ENCODE results near the gene PCNX2. TPM values are rescaled to one million over a fixed set of nuclear protein-coding genes. Genes with fewer than 3 reads are reported as not detected.

The PCNX2 gene
- total and polyA plus RNA-seq, 2 donors (not counting 1 experiment from before 2014, with no cell fraction given), result 17.6 to 34.7 TPM

DNA sequence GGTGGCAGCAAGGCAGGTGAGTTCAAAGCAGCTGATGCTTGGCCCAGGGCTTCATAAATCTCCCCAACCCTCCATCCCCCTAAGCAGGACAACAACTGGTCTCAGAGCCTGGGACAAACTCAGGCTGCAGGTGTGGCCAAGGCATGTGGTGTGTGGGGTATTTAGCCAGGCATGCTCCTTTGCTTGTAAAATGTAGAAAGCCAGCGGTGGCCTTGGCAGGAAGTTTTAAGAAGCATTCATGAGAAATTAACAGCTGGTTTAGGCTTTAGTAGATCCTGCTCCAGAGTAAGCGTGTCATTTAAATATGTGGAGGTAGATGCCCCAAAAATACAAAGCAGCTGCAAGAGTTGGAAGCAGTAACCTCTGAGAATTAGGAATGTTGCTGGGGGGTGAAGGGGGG, 300.3 kb downstream of the PCNX2 start:
- ChIA-PET POLR2A (no interaction called here), CTCF (no interaction called here)
- Histone ChIP-seq H3K27ac (ENCODE audit: low read length in 2 of 2) (no peak overlapping the region), H3K4me1 (ENCODE audit: control insufficient read depth in 2 of 2, insufficient read depth in 2 of 2, low read length in 2 of 2) (no peaks in the 10 kb centered on the region), H3K36me3 (replicated peaks in 1 of 2; ENCODE audit: control extremely low read depth in 1 of 2, control insufficient read depth in 1 of 2, extremely low read depth in 1 of 2, insufficient read depth in 2 of 2, low read length in 1 of 2) (peaks cover 0 to 20% of the 10 kb centered on the region in 2 experiments), H3K79me2 (ENCODE audit: control insufficient read depth, insufficient read depth, low read length) (no peaks in the 10 kb centered on the region), H3K9ac (ENCODE audit: low read length) (no peak overlapping the region), H3K27me3 (replicated peaks in 1 of 4; ENCODE audit: control extremely low read depth in 1 of 4, control insufficient read depth in 3 of 4, insufficient read depth in 4 of 4, low read length in 3 of 4) (no peaks in the 10 kb centered on the region), H2AFZ (ENCODE audit: insufficient read depth, low read depth, low read length, poor library complexity, severe bottlenecking) (no peak overlapping the region), H3K4me2 (replicated peaks; ENCODE audit: low read depth, low read length, poor library complexity, severe bottlenecking) (no peak overlapping the region), H3K9me3 (ENCODE audit: control extremely low read depth in 1 of 3, control insufficient read depth in 2 of 3, insufficient read depth in 1 of 3, low read length in 2 of 3) (peaks cover 0 to 14% (median 8%) of the 10 kb centered on the region in 3 donors), H3K4me3 (ENCODE audit: control extremely low read depth in 1 of 5, extremely low read depth in 1 of 5, insufficient read depth in 1 of 5, low read depth in 2 of 5, low read length in 4 of 5) (no peak overlapping the region), H4K20me1 (ENCODE audit: control insufficient read depth, insufficient read depth, low read length, poor library complexity, severe bottlenecking) (no peaks in the 10 kb centered on the region)
- Mint-ChIP-seq H3K9me3 (ENCODE audit: insufficient read depth) (peaks cover 11% of the 10 kb centered on the region), H3K4me3 (no peak overlapping the region), H3K27ac (no peak overlapping the region), H3K4me1 (no peaks in the 10 kb centered on the region), H3K27me3 (no peaks in the 10 kb centered on the region)
- TF ChIP-seq, protein P1, sequence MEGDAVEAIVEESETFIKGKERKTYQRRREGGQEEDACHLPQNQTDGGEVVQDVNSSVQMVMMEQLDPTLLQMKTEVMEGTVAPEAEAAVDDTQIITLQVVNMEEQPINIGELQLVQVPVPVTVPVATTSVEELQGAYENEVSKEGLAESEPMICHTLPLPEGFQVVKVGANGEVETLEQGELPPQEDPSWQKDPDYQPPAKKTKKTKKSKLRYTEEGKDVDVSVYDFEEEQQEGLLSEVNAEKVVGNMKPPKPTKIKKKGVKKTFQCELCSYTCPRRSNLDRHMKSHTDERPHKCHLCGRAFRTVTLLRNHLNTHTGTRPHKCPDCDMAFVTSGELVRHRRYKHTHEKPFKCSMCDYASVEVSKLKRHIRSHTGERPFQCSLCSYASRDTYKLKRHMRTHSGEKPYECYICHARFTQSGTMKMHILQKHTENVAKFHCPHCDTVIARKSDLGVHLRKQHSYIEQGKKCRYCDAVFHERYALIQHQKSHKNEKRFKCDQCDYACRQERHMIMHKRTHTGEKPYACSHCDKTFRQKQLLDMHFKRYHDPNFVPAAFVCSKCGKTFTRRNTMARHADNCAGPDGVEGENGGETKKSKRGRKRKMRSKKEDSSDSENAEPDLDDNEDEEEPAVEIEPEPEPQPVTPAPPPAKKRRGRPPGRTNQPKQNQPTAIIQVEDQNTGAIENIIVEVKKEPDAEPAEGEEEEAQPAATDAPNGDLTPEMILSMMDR (IDR thresholded peaks at IDR 0.05), result no peak
- no peak for TF ChIP-seq EZH2 (IDR thresholded peaks at IDR 0.05; ENCODE audit: borderline replicate concordance, insufficient read depth, low read depth, low read length, poor library complexity, severe bottlenecking)
- no peak for DNase-seq
- intact Hi-C loops (cut with micrococcal nuclease), result no loop called here
- WGBS (ENCODE audit: insufficient coverage), result 100% methylated on average over 2 of the region's 2 CpGs
- no peak for ATAC-seq (ENCODE audit: low read depth)

GRCh38 chr1:232993555-232993954, 302.0 kb downstream of the PCNX2 start:
- Histone ChIP-seq H4K20me1 (ENCODE audit: control insufficient read depth, insufficient read depth, low read length, poor library complexity, severe bottlenecking) (no peaks in the 10 kb centered on the region), H3K4me3 (ENCODE audit: control extremely low read depth in 1 of 5, extremely low read depth in 1 of 5, insufficient read depth in 1 of 5, low read depth in 2 of 5, low read length in 4 of 5) (no peak overlapping the region), H3K4me1 (ENCODE audit: control insufficient read depth in 2 of 2, insufficient read depth in 2 of 2, low read length in 2 of 2) (no peaks in the 10 kb centered on the region), H3K4me2 (replicated peaks; ENCODE audit: low read depth, low read length, poor library complexity, severe bottlenecking) (no peak overlapping the region), H3K27me3 (replicated peaks in 1 of 4; ENCODE audit: control extremely low read depth in 1 of 4, control insufficient read depth in 3 of 4, insufficient read depth in 4 of 4, low read length in 3 of 4) (no peaks in the 10 kb centered on the region), H3K36me3 (replicated peaks in 1 of 2; ENCODE audit: control extremely low read depth in 1 of 2, control insufficient read depth in 1 of 2, extremely low read depth in 1 of 2, insufficient read depth in 2 of 2, low read length in 1 of 2) (peaks cover 0 to 12% of the 10 kb centered on the region in 2 experiments), H3K79me2 (ENCODE audit: control insufficient read depth, insufficient read depth, low read length) (no peaks in the 10 kb centered on the region), H3K9ac (ENCODE audit: low read length) (no peak overlapping the region), H3K27ac (ENCODE audit: low read length in 2 of 2) (no peak overlapping the region), H2AFZ (ENCODE audit: insufficient read depth, low read depth, low read length, poor library complexity, severe bottlenecking) (no peak overlapping the region), H3K9me3 (ENCODE audit: control extremely low read depth in 1 of 3, control insufficient read depth in 2 of 3, insufficient read depth in 1 of 3, low read length in 2 of 3) (peaks cover 0 to 14% (median 8%) of the 10 kb centered on the region in 3 donors)
- CTCF ChIA-PET, result no interaction called here
- TF ChIP-seq, protein P1 (IDR thresholded peaks at IDR 0.05), result no peak
- TF ChIP-seq EZH2 (IDR thresholded peaks at IDR 0.05; ENCODE audit: borderline replicate concordance, insufficient read depth, low read depth, low read length, poor library complexity, severe bottlenecking), result no peak
- DNase-seq, result no peak
- ATAC-seq (ENCODE audit: low read depth), result no peak
- peaks cover 11% of the 10 kb centered on the region for H3K9me3 Mint-ChIP-seq (ENCODE audit: insufficient read depth)
- 100% methylated on average over 2 of the region's 3 CpGs for WGBS (ENCODE audit: insufficient coverage)
- POLR2A ChIA-PET, result no interaction called here
- no peak overlapping the region for H3K4me3 Mint-ChIP-seq
- no peak overlapping the region for H3K27ac Mint-ChIP-seq
- H3K4me1 Mint-ChIP-seq, result no peaks in the 10 kb centered on the region
- H3K27me3 Mint-ChIP-seq, result no peaks in the 10 kb centered on the region
- intact Hi-C loops (cut with micrococcal nuclease), result no loop called here

Data from B cell (primary cell).